Kidney glomerular epithelial cell (primary cell): ENCODE results near the gene ITIH2.
A peak's percentile ranks its signal among the peaks of the same experiment; 100 is the strongest.

Source experiments
- DNase-seq: peaks from one replicate; lab custom pipeline; 2025; lab: John Stamatoyannopoulos, UW

The ITIH2 gene

GRCh38 chr10:7797582-7797981 lies 94.5 kb downstream of the ITIH2 start:
- DNase-seq = peak; percentile 76
